K562 (cell line): ENCODE data around the gene HIVEP2. TPM values are rescaled to one million over a fixed set of nuclear protein-coding genes. Genes with fewer than 3 reads are reported as not detected.

Source experiments
- MYBL2 ChIP-seq, 2 experiments: fragments of 450-650 bp in 1 of 2; sonication (generic) in 1 of 2; formaldehyde crosslinking in 1 of 2; IDR thresholded peaks; 2 replicates each; pipeline versions ENCODE4 v1.6.1 to v1.8.1; 2017 to 2022; ENCODE audit warnings: borderline replicate concordance in 1 of 2, inconsistent platforms in 1 of 2, low read depth in 1 of 2, mild to moderate bottlenecking in 1 of 2, missing genetic modification reagents in 1 of 2, moderate library complexity in 1 of 2
- ZNF75A ChIP-seq: fragments of 450-650 bp; formaldehyde crosslinking; IDR thresholded peaks from 2 replicates; pipeline ENCODE4 v1.4.0; 2020; ENCODE audit warnings: mild to moderate bottlenecking
- polyA plus RNA-seq, 8 experiments: library from polyadenylated mRNA; depleted of rRNA in 4 of 8; stranded (reverse) in 5 of 8; unstranded in 3 of 8; fragments of >200 nt; fragmentation: Nextera tagmentation in 2 of 8; fragmentation: Illumina TruSeq in 1 of 8; extraction: Ambion mirVana in 2 of 8; extraction: Trizol in 1 of 8; gene quantifications; 2 replicates each; pipeline versions ENCODE4 v1.2.1 to v1.2.3, GENCODE V29; 2011 to 2014; ENCODE audit warnings: inconsistent platforms in 1 of 8, missing spikeins in 1 of 8
- total RNA-seq, 7 experiments: library from RNA; depleted of rRNA in 6 of 7; stranded (reverse); fragments of >200 nt in 6 of 7; fragmentation: Illumina TruSeq in 2 of 7; extraction: Trizol in 2 of 7; gene quantifications; 2 replicates each; pipeline versions ENCODE4 v1.2.1 to v1.2.3, GENCODE V29; 2011 to 2021; ENCODE audit warnings: low replicate concordance in 1 of 7
- TF ChIP-seq, protein P1 (sequence below): sonication (generic); formaldehyde crosslinking; IDR thresholded peaks from 2 replicates; pipeline ENCODE4 v1.8.1; 2022; ENCODE audit warnings: missing genetic modification reagents
- TF ChIP-seq, protein P2 (sequence below), 2 experiments: fragments of 450-650 bp; formaldehyde crosslinking in 1 of 2; IDR thresholded peaks; 2 replicates each; pipeline versions ENCODE4 v1.4.0 to v1.6.1; 2014 to 2020; ENCODE audit warnings: mild to moderate bottlenecking in 2 of 2, borderline replicate concordance in 1 of 2, low read depth in 1 of 2

Gene HIVEP2
- total and polyA plus RNA-seq, 9 of the 15 experiments (the other 6 are each of a cell fraction or from before 2014, with no cell fraction given) = under 0.01 to 1.2 (median 0.31) TPM

DNA sequence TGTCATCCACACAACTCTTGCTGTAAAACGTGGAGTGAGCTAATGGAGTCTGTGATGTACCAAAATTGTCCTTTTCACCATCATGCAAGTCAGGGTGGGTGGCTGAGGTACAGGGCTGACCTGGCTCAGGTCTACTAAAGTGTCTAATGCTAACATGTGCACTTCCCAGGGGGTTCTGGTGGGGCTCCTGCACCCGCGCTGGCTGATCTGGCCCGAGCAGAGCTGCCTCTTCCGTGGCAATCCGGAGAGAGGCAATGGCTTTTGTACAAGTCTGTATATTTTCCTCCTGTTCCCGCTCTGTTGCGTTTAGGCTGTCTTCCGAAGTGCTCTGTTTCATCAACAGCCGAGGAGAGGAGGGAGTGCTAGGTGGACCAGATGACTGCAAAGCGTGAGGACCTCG, 191.8 kb downstream of the HIVEP2 start (continued):
- TF ChIP-seq, protein P1, sequence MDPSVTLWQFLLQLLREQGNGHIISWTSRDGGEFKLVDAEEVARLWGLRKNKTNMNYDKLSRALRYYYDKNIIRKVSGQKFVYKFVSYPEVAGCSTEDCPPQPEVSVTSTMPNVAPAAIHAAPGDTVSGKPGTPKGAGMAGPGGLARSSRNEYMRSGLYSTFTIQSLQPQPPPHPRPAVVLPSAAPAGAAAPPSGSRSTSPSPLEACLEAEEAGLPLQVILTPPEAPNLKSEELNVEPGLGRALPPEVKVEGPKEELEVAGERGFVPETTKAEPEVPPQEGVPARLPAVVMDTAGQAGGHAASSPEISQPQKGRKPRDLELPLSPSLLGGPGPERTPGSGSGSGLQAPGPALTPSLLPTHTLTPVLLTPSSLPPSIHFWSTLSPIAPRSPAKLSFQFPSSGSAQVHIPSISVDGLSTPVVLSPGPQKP = no peak
- TF ChIP-seq MYBL2 (IDR thresholded peaks at IDR 0.05; ENCODE audit: low read depth) (no peak), MYBL2 (CRISPR knock-in tag; IDR thresholded peaks at IDR 0.05; ENCODE audit: borderline replicate concordance) (no peak), ZNF75A (CRISPR knock-in tag) (no peak)
- TF ChIP-seq, protein P2, sequence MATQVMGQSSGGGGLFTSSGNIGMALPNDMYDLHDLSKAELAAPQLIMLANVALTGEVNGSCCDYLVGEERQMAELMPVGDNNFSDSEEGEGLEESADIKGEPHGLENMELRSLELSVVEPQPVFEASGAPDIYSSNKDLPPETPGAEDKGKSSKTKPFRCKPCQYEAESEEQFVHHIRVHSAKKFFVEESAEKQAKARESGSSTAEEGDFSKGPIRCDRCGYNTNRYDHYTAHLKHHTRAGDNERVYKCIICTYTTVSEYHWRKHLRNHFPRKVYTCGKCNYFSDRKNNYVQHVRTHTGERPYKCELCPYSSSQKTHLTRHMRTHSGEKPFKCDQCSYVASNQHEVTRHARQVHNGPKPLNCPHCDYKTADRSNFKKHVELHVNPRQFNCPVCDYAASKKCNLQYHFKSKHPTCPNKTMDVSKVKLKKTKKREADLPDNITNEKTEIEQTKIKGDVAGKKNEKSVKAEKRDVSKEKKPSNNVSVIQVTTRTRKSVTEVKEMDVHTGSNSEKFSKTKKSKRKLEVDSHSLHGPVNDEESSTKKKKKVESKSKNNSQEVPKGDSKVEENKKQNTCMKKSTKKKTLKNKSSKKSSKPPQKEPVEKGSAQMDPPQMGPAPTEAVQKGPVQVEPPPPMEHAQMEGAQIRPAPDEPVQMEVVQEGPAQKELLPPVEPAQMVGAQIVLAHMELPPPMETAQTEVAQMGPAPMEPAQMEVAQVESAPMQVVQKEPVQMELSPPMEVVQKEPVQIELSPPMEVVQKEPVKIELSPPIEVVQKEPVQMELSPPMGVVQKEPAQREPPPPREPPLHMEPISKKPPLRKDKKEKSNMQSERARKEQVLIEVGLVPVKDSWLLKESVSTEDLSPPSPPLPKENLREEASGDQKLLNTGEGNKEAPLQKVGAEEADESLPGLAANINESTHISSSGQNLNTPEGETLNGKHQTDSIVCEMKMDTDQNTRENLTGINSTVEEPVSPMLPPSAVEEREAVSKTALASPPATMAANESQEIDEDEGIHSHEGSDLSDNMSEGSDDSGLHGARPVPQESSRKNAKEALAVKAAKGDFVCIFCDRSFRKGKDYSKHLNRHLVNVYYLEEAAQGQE (IDR thresholded peaks at IDR 0.05; ENCODE audit: borderline replicate concordance) = no peak
- TF ChIP-seq, protein P2 (CRISPR knock-in tag; IDR thresholded peaks at IDR 0.05; ENCODE audit: low read depth) = no peak
